Measurements from ENCODE around the gene CDH13.

CDH13 gene

DNA sequence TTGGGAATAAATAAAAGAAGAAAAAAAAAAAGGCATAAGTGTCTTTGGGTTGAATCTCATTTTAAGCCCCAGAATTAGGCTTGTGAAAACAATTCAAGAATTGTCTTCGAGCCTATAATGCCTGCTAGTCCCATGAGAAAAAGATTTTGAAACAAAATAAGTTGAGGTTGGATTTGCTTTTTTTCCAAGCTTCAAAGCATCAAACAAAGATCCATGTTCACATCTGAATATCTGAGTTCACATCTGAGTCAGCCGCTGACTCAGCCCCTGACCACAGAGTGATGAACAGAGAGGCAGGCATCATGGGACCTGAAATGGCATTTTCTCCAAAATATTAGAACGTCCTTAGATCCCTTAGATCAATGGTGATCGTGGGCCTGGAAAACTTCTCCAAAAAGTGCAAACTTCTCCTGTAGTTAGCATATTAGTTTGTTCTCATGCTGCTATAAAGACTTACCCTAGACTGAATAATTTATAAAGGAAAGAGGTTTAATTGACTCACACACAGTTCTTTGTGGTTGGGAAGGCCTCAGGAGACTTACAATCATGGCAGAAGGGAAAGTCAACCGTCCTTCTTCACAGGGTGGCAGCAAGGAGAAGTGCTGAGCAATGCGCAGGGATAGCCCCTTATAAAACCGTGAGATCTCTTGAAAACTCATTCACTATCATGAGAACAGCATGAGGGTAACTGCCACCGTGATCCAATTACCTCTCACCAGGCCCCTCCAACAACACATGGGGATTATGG is 886.4 kb downstream of the CDH13 start:
- Histone ChIP-seq H3K36me3 (ENCODE audit: control insufficient read depth in 5 of 5, insufficient read depth in 5 of 5, low read length in 5 of 5) (no peaks in the 10 kb centered on the region), H3K9me3 (ENCODE audit: control insufficient read depth in 5 of 5, low read length in 5 of 5) (peaks cover 4 to 11% (median 7%) of the 10 kb centered on the region in 5 donors), H3K4me1 (ENCODE audit: control insufficient read depth in 5 of 5, insufficient read depth in 5 of 5, low read length in 5 of 5) (no peaks in the 10 kb centered on the region), H3K4me3 (ENCODE audit: low read depth in 1 of 5, low read length in 5 of 5) (no peak overlapping the region), H3K9ac (ENCODE audit: low read length in 5 of 5) (no peak overlapping the region), H3K27me3 (ENCODE audit: control insufficient read depth in 5 of 5, insufficient read depth in 4 of 5, low read length in 5 of 5) (no peaks in the 10 kb centered on the region), H3K27ac (ENCODE audit: low read depth, low read length) (no peak overlapping the region)

DNA sequence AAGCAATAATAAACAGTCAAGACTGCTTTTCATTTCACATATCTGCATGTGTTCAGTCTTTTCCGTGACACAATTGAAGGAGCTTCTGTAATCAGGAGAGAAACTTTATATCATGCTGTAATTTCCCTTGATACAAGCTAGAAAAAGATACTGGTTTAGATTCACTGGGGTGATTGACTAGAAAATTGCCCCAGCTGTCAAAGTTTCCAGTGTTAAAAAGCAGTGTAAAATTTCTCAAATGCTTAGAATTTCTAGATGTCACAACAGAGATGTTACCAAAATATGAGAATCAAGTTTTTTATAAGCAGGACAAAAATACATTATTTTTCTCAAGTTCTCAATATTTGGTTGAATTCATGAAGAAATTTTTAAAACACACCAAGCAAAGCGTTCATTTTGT is 888.6 kb downstream of the CDH13 start:
- Histone ChIP-seq H3K4me3 (ENCODE audit: low read depth in 1 of 5, low read length in 5 of 5) (no peak overlapping the region), H3K9me3 (ENCODE audit: control insufficient read depth in 5 of 5, low read length in 5 of 5) (peaks cover 4 to 11% (median 9%) of the 10 kb centered on the region in 5 donors), H3K4me1 (ENCODE audit: control insufficient read depth in 5 of 5, insufficient read depth in 5 of 5, low read length in 5 of 5) (no peaks in the 10 kb centered on the region), H3K9ac (ENCODE audit: low read length in 5 of 5) (no peak overlapping the region), H3K27ac (ENCODE audit: low read depth, low read length) (no peak overlapping the region), H3K36me3 (ENCODE audit: control insufficient read depth in 5 of 5, insufficient read depth in 5 of 5, low read length in 5 of 5) (no peaks in the 10 kb centered on the region), H3K27me3 (ENCODE audit: control insufficient read depth in 5 of 5, insufficient read depth in 4 of 5, low read length in 5 of 5) (no peaks in the 10 kb centered on the region)

GRCh38 chr16:83516931-83517330 is 890.2 kb downstream of the CDH13 start:
- no peaks in the 10 kb centered on the region for H3K27me3 ChIP-seq (ENCODE audit: control insufficient read depth in 5 of 5, insufficient read depth in 4 of 5, low read length in 5 of 5)
- peaks cover 4 to 11% (median 9%) of the 10 kb centered on the region in 5 donors for H3K9me3 ChIP-seq (ENCODE audit: control insufficient read depth in 5 of 5, low read length in 5 of 5)
- H3K4me1 ChIP-seq (ENCODE audit: control insufficient read depth in 5 of 5, insufficient read depth in 5 of 5, low read length in 5 of 5) = no peaks in the 10 kb centered on the region
- no peak overlapping the region for H3K27ac ChIP-seq (ENCODE audit: low read depth, low read length)
- no peaks in the 10 kb centered on the region for H3K36me3 ChIP-seq (ENCODE audit: control insufficient read depth in 5 of 5, insufficient read depth in 5 of 5, low read length in 5 of 5)
- H3K9ac ChIP-seq (ENCODE audit: low read length in 5 of 5) = no peak overlapping the region
- H3K4me3 ChIP-seq (ENCODE audit: low read depth in 1 of 5, low read length in 5 of 5) = no peak overlapping the region

DNA sequence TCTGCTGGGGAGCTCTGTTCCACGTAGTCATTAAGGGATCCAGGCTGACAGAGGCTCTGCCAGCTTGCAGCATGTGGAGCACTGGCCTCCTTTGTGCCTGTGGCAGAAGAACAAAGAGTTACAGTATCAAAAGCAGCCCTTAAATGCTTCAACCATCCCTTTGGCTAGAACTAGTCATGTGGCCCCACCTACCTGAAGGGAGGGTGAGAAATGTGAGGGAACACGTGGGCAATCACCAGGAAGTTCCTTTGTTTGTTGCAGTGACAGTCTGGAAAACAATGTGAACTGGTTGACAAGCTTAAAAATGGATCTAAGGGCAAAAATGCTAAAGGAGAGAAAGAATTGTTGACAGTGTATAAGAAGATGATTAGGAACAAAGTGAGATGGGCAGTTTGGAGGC is 890.6 kb downstream of the CDH13 start:
- H3K9ac ChIP-seq (ENCODE audit: low read length in 5 of 5) = no peak overlapping the region
- no peaks in the 10 kb centered on the region for H3K27me3 ChIP-seq (ENCODE audit: control insufficient read depth in 5 of 5, insufficient read depth in 4 of 5, low read length in 5 of 5)
- H3K27ac ChIP-seq (ENCODE audit: low read depth, low read length) = no peak overlapping the region
- H3K36me3 ChIP-seq (ENCODE audit: control insufficient read depth in 5 of 5, insufficient read depth in 5 of 5, low read length in 5 of 5) = no peaks in the 10 kb centered on the region
- H3K9me3 ChIP-seq (ENCODE audit: control insufficient read depth in 5 of 5, low read length in 5 of 5) = peaks cover 4 to 11% (median 9%) of the 10 kb centered on the region in 5 donors
- no peak overlapping the region for H3K4me3 ChIP-seq (ENCODE audit: low read depth in 1 of 5, low read length in 5 of 5)
- H3K4me1 ChIP-seq (ENCODE audit: control insufficient read depth in 5 of 5, insufficient read depth in 5 of 5, low read length in 5 of 5) = no peaks in the 10 kb centered on the region

DNA sequence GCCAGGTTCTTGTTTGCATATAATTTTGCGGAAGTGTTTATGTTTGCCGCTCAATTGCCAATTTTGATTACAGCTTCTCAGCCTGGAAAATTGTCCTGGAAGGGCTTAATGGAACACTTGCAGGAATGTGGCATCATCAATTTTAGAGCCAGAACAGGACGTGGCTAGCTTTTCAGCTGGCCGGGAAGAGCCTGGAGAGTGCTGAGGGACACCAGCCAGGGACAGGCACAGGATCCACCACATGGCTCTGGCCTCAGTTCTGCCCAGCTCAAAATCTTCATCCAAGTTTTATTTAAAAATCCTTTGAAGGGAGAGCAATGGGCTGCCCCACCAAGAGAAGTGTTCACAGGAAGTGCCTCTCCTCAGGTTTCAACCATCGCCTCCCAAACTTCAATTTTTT is 893.8 kb downstream of the CDH13 start:
- H3K9me3 ChIP-seq (ENCODE audit: control insufficient read depth in 5 of 5, low read length in 5 of 5) = peaks cover 4 to 11% (median 11%) of the 10 kb centered on the region in 5 donors
- H3K36me3 ChIP-seq (ENCODE audit: control insufficient read depth in 5 of 5, insufficient read depth in 5 of 5, low read length in 5 of 5) = no peaks in the 10 kb centered on the region
- H3K4me3 ChIP-seq (ENCODE audit: low read depth in 1 of 5, low read length in 5 of 5) = no peak overlapping the region
- H3K4me1 ChIP-seq (ENCODE audit: control insufficient read depth in 5 of 5, insufficient read depth in 5 of 5, low read length in 5 of 5) = no peaks in the 10 kb centered on the region
- no peak overlapping the region for H3K9ac ChIP-seq (ENCODE audit: low read length in 5 of 5)
- no peaks in the 10 kb centered on the region for H3K27me3 ChIP-seq (ENCODE audit: control insufficient read depth in 5 of 5, insufficient read depth in 4 of 5, low read length in 5 of 5)
- no peak overlapping the region for H3K27ac ChIP-seq (ENCODE audit: low read depth, low read length)

DNA sequence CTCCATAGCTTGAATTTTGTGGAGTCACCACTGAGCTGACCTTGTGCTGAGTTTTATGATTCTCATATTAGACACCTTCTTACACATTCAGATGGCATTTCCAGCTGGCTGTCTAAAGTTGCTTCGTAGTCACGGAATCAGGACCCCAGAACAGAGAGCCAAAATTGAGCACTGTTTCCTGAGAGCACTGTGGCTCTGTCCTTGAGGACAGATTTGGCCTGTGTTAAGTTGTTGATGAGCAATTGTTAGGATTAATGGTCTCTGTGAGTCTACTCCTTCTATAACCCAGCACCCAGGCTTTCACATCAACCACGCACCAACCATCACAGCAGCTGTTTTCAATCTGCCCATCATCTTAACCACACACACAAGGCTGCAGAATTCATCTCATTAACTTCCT is 903.5 kb downstream of the CDH13 start:
- Histone ChIP-seq H3K27me3 (ENCODE audit: control insufficient read depth in 5 of 5, insufficient read depth in 4 of 5, low read length in 5 of 5) (peaks cover 0 to 3% (median 0%) of the 10 kb centered on the region in 5 donors), H3K4me3 (ENCODE audit: low read depth in 1 of 5, low read length in 5 of 5) (no peak overlapping the region), H3K27ac (ENCODE audit: low read depth, low read length) (no peak overlapping the region), H3K9me3 (ENCODE audit: control insufficient read depth in 5 of 5, low read length in 5 of 5) (no peaks in the 10 kb centered on the region), H3K36me3 (ENCODE audit: control insufficient read depth in 5 of 5, insufficient read depth in 5 of 5, low read length in 5 of 5) (no peaks in the 10 kb centered on the region), H3K9ac (ENCODE audit: low read length in 5 of 5) (no peak overlapping the region), H3K4me1 (ENCODE audit: control insufficient read depth in 5 of 5, insufficient read depth in 5 of 5, low read length in 5 of 5) (no peaks in the 10 kb centered on the region)

DNA sequence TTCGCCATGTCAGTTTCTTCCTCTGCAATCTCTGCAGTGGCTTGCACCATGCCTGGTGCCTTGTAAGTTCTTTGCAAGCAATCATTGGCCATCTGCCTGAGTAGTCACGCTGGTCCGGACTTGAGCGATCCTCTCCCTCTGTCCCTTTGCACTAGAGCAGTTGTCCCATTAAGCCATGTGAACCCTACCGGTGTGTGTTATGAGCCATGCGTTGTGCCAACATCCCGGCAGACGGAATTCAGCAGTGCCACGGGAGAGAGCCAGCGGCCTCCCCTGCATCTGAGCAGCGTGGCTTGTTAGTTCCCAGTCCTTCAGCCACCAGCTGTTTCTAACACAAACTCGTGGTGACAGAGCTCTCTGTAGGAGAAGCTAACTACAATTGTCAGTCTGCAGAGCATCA is 905.9 kb downstream of the CDH13 start:
- Histone ChIP-seq H3K9me3 (ENCODE audit: control insufficient read depth in 5 of 5, low read length in 5 of 5) (no peaks in the 10 kb centered on the region), H3K27me3 (ENCODE audit: control insufficient read depth in 5 of 5, insufficient read depth in 4 of 5, low read length in 5 of 5) (no peaks in the 10 kb centered on the region), H3K4me3 (ENCODE audit: low read depth in 1 of 5, low read length in 5 of 5) (no peak overlapping the region), H3K4me1 (ENCODE audit: control insufficient read depth in 5 of 5, insufficient read depth in 5 of 5, low read length in 5 of 5) (no peaks in the 10 kb centered on the region), H3K27ac (ENCODE audit: low read depth, low read length) (no peak overlapping the region), H3K9ac (ENCODE audit: low read length in 5 of 5) (no peak overlapping the region), H3K36me3 (ENCODE audit: control insufficient read depth in 5 of 5, insufficient read depth in 5 of 5, low read length in 5 of 5) (no peaks in the 10 kb centered on the region)

DNA sequence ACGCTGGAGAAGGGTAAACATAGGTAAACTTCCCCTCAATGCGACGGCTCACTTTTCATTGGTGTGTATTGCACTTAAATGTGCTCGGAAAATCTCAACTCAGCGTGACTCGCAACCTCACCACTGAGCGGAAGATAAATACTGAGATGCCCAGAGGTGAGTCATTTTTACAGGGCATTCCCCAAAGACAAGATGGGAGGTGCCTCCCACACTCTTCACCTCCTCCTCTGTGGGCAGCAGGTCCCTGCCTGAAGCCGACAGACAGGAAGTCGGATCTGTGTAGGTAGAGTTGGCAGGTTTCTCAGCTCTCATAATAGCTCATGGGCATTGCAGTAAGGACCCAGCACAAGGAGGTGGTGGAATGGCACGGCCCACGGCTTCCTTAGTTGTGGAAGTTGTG is 906.4 kb downstream of the CDH13 start:
- Histone ChIP-seq H3K27me3 (ENCODE audit: control insufficient read depth in 5 of 5, insufficient read depth in 4 of 5, low read length in 5 of 5) (no peaks in the 10 kb centered on the region), H3K4me3 (ENCODE audit: low read depth in 1 of 5, low read length in 5 of 5) (no peak overlapping the region), H3K36me3 (ENCODE audit: control insufficient read depth in 5 of 5, insufficient read depth in 5 of 5, low read length in 5 of 5) (no peaks in the 10 kb centered on the region), H3K27ac (ENCODE audit: low read depth, low read length) (no peak overlapping the region), H3K9me3 (ENCODE audit: control insufficient read depth in 5 of 5, low read length in 5 of 5) (no peaks in the 10 kb centered on the region), H3K9ac (ENCODE audit: low read length in 5 of 5) (no peak overlapping the region), H3K4me1 (ENCODE audit: control insufficient read depth in 5 of 5, insufficient read depth in 5 of 5, low read length in 5 of 5) (no peaks in the 10 kb centered on the region)

- Histone ChIP-seq H3K4me1 (ENCODE audit: control insufficient read depth in 5 of 5, insufficient read depth in 5 of 5, low read length in 5 of 5) (peaks cover 0 to 3% (median 0%) of the 10 kb centered on the region in 5 donors), H3K9me3 (ENCODE audit: control insufficient read depth in 5 of 5, low read length in 5 of 5) (no peaks in the 10 kb centered on the region), H3K4me3 (ENCODE audit: low read depth in 1 of 5, low read length in 5 of 5) (no peak overlapping the region), H3K36me3 (ENCODE audit: control insufficient read depth in 5 of 5, insufficient read depth in 5 of 5, low read length in 5 of 5) (no peaks in the 10 kb centered on the region), H3K9ac (ENCODE audit: low read length in 5 of 5) (no peak overlapping the region), H3K27ac (ENCODE audit: low read depth, low read length) (no peak overlapping the region), H3K27me3 (ENCODE audit: control insufficient read depth in 5 of 5, insufficient read depth in 4 of 5, low read length in 5 of 5) (no peaks in the 10 kb centered on the region)
Observed at GRCh38 chr16:83538707-83539106, 911.9 kb downstream of the CDH13 start.

GRCh38 chr16:83539736-83540490 is 913.1 kb downstream of the CDH13 start:
- Histone ChIP-seq H3K4me1 (ENCODE audit: control insufficient read depth in 5 of 5, insufficient read depth in 5 of 5, low read length in 5 of 5) (peaks cover 0 to 3% (median 0%) of the 10 kb centered on the region in 5 donors), H3K36me3 (ENCODE audit: control insufficient read depth in 5 of 5, insufficient read depth in 5 of 5, low read length in 5 of 5) (no peaks in the 10 kb centered on the region), H3K4me3 (ENCODE audit: low read depth in 1 of 5, low read length in 5 of 5) (no peak overlapping the region), H3K27ac (ENCODE audit: low read depth, low read length) (no peak overlapping the region), H3K27me3 (ENCODE audit: control insufficient read depth in 5 of 5, insufficient read depth in 4 of 5, low read length in 5 of 5) (no peaks in the 10 kb centered on the region), H3K9ac (ENCODE audit: low read length in 5 of 5) (no peak overlapping the region), H3K9me3 (ENCODE audit: control insufficient read depth in 5 of 5, low read length in 5 of 5) (no peaks in the 10 kb centered on the region)
